GM18867 (cell line): ENCODE results near the gene SMIM44.
"Not testable (repeated sequence)": the region's sequence is repeated elsewhere in the genome, so short reads cannot be mapped to it uniquely, and the experiment has no call there.

Source experiments
- ATAC-seq: cut with Tn5 transposase; IDR thresholded peaks from one replicate; pipeline ENCODE4 v1.9.1; 2021; ENCODE audit warnings: mild to moderate bottlenecking, moderate library complexity; ENCODE audit not compliant: unreplicated experiment

The SMIM44 gene

GRCh38 chr19:3459089-3459881 is 24.0 kb downstream of the SMIM44 start:
- ATAC-seq = no peak

GRCh38 chr19:3458229-3459088 is 24.8 kb downstream of the SMIM44 start:
- no peak for ATAC-seq

- no peak for ATAC-seq
Observed at GRCh38 chr19:3457528-3458228, 25.6 kb downstream of the SMIM44 start.

- no peak for ATAC-seq
Observed at GRCh38 chr19:3456925-3457527, 26.2 kb downstream of the SMIM44 start.

GRCh38 chr19:3455960-3456601 is 27.2 kb downstream of the SMIM44 start:
- ATAC-seq = no peak

- no peak for ATAC-seq
Observed at GRCh38 chr19:3455393-3455955, 27.8 kb downstream of the SMIM44 start.

- ATAC-seq = no peak
Observed at GRCh38 chr19:3454656-3455392, 28.4 kb downstream of the SMIM44 start.

- no peak for ATAC-seq
Observed at GRCh38 chr19:3453840-3454239, 29.4 kb downstream of the SMIM44 start.

- not testable (repeated sequence) for ATAC-seq
Observed at GRCh38 chr19:3452942-3453214, 30.4 kb downstream of the SMIM44 start.

- ATAC-seq = no peak
Observed at GRCh38 chr19:3452171-3452941, 30.9 kb downstream of the SMIM44 start.

- ATAC-seq = no peak
Observed at GRCh38 chr19:3451451-3451866, 31.8 kb downstream of the SMIM44 start.

GRCh38 chr19:3450796-3451411 is 32.3 kb downstream of the SMIM44 start:
- no peak for ATAC-seq

GRCh38 chr19:3448616-3449334 is 34.5 kb downstream of the SMIM44 start:
- no peak for ATAC-seq

- not testable (repeated sequence) for ATAC-seq
Observed at GRCh38 chr19:3446657-3447056, 36.6 kb downstream of the SMIM44 start.

- ATAC-seq = no peak
Observed at GRCh38 chr19:3444695-3445234, 38.5 kb downstream of the SMIM44 start.

- ATAC-seq = no peak
Observed at GRCh38 chr19:3443840-3444694, 39.2 kb downstream of the SMIM44 start.
